Keratinocyte (primary cell): Measurements from ENCODE around the gene EIF4E2. TPM values are rescaled to one million over a fixed set of nuclear protein-coding genes. Genes with fewer than 3 reads are reported as not detected.

Source experiments
- DNase-seq: peaks from one replicate; pipeline ENCODE4 v3.0.0-alpha.2; 2011; ENCODE audit warnings: low read depth, missing footprints, low spot score
- FAIRE-seq: peaks from 2 replicates; lab custom pipeline; 2011; peaks lifted over from hg19 to GRCh38; lab: Jason Lieb, UNC
- H2AFZ ChIP-seq: 2 replicates; pipeline ENCODE4 v1.6.0; 2012; ENCODE audit warnings: low read length, control low read depth, inconsistent platforms; ENCODE audit not compliant: control insufficient read depth
- H3K27ac ChIP-seq: 2 replicates; pipeline ENCODE4 v1.5.1; 2011; ENCODE audit warnings: low read length; ENCODE audit not compliant: control insufficient read depth, insufficient read depth
- H3K27me3 ChIP-seq: 3 replicates; pipeline ENCODE4 v1.6.0; 2011; ENCODE audit warnings: low read length; ENCODE audit not compliant: control insufficient read depth, insufficient read depth; ENCODE audit errors: extremely low read depth
- H3K36me3 ChIP-seq, 2 experiments: 2 replicates in 1 of 2; 3 replicates in 1 of 2; pipeline ENCODE4 v1.5.1; 2011; ENCODE audit warnings: low read length in 2 of 2, mild to moderate bottlenecking in 1 of 2; ENCODE audit not compliant: control insufficient read depth in 2 of 2, insufficient read depth in 2 of 2; ENCODE audit errors: extremely low read depth in 1 of 2
- H3K4me1 ChIP-seq: 3 replicates; pipeline ENCODE4 v1.5.1; 2011; ENCODE audit warnings: low read length; ENCODE audit not compliant: control insufficient read depth, insufficient read depth; ENCODE audit errors: extremely low read depth
- H3K4me2 ChIP-seq: 3 replicates; pipeline ENCODE4 v1.6.0; 2011; ENCODE audit warnings: low read depth, low read length; ENCODE audit not compliant: control insufficient read depth, insufficient read depth; ENCODE audit errors: extremely low read depth
- H3K4me3 ChIP-seq, 3 experiments: fragments of 200-600 bp in 1 of 3; sonication (generic) in 1 of 3; 2 replicates in 2 of 3; 3 replicates in 1 of 3; pipeline ENCODE4 v1.5.1; 2011 to 2016; ENCODE audit warnings: low read length in 3 of 3, mild to moderate bottlenecking in 3 of 3, control low read depth in 2 of 3, inconsistent platforms in 1 of 3, low read depth in 1 of 3, mixed read lengths in 1 of 3, mixed run types in 1 of 3, moderate library complexity in 1 of 3; ENCODE audit not compliant: control insufficient read depth in 2 of 3, insufficient read depth in 2 of 3; ENCODE audit errors: extremely low read depth in 1 of 3
- H3K79me2 ChIP-seq: 2 replicates; pipeline ENCODE4 v1.6.0; 2012; ENCODE audit warnings: low read length; ENCODE audit not compliant: control insufficient read depth, insufficient read depth
- H3K9ac ChIP-seq: 3 replicates; pipeline ENCODE4 v1.6.0; 2011; ENCODE audit warnings: low read length; ENCODE audit not compliant: control insufficient read depth, insufficient read depth; ENCODE audit errors: extremely low read depth
- H3K9me1 ChIP-seq: 3 replicates; pipeline ENCODE4 v1.6.0; 2011; ENCODE audit warnings: low read length; ENCODE audit not compliant: control insufficient read depth, insufficient read depth; ENCODE audit errors: extremely low read depth
- H3K9me3 ChIP-seq: 2 replicates; pipeline ENCODE4 v1.5.1; 2012; ENCODE audit warnings: low read depth, low read length; ENCODE audit not compliant: control insufficient read depth
- H4K20me1 ChIP-seq: 3 replicates; pipeline ENCODE4 v1.6.0; 2011; ENCODE audit warnings: low read length; ENCODE audit not compliant: control insufficient read depth, insufficient read depth; ENCODE audit errors: extremely low read depth
- CTCF ChIP-seq, 3 experiments: IDR thresholded peaks in 1 of 3; conservative IDR thresholded peaks in 1 of 3; optimal IDR thresholded peaks in 1 of 3; 2 replicates in 2 of 3; 3 replicates in 1 of 3; pipeline versions ENCODE3 to v1.5.1; 2011; ENCODE audit warnings: low read length in 3 of 3, mild to moderate bottlenecking in 3 of 3, moderate library complexity in 2 of 3, control low read depth in 1 of 3, inconsistent platforms in 1 of 3; ENCODE audit not compliant: insufficient read depth in 2 of 3; ENCODE audit errors: extremely low read depth in 1 of 3
- EZH2 ChIP-seq: IDR thresholded peaks from one replicate; pipeline ENCODE4 v1.6.1; 2012; ENCODE audit warnings: inconsistent platforms, mild to moderate bottlenecking, low read length, moderate library complexity
- dilution Hi-C: fragments of 300-500 bp; cut with MboI; formaldehyde crosslinking; loops from one replicate; pipeline ENCODE4 v1.7.0; 2020; ENCODE audit warnings: low sequenced_read_pairs; ENCODE audit not compliant: extremely low pct_ligation_motif_present
- polyA plus RNA-seq, 5 experiments: library from polyadenylated mRNA; depleted of rRNA in 3 of 5; stranded (reverse) in 3 of 5; stranded (forward) in 1 of 5; unstranded in 1 of 5; fragments of >200 nt; gene quantifications; 1 replicate in 1 of 5; 2 replicates in 3 of 5; 3 replicates in 1 of 5; pipeline versions ENCODE4 v1.2.1 to v1.2.3, GENCODE V29; 2011 to 2012; ENCODE audit warnings: missing spikeins in 2 of 5, low read depth in 1 of 5, low replicate concordance in 1 of 5

The EIF4E2 gene
- polyA plus RNA-seq, 1 donor (not counting 4 experiments of a cell fraction or from before 2014, with no cell fraction given) = 79.2 TPM

GRCh38 chr2:232541195-232541960 lies 9.1 kb upstream of the EIF4E2 start:
- Histone ChIP-seq H3K4me2 (no peak overlapping the region), H3K9ac (no peak overlapping the region), H3K27me3 (no peaks in the 10 kb centered on the region), H3K36me3 (peaks cover 0 to 8% of the 10 kb centered on the region in 2 experiments), H3K79me2 (no peaks in the 10 kb centered on the region), H3K9me3 (no peaks in the 10 kb centered on the region), H4K20me1 (peaks cover 8% of the 10 kb centered on the region), H3K27ac (no peak overlapping the region), H3K4me3 (no peak overlapping the region), H3K4me1 (peaks cover 3% of the 10 kb centered on the region), H2AFZ (no peak overlapping the region), H3K9me1 (no peaks in the 10 kb centered on the region)
- dilution Hi-C loops = no loop called here
- FAIRE-seq (no peak), DNase-seq (no peak)
- TF ChIP-seq EZH2 (no peak), CTCF (optimal IDR thresholded peaks at IDR 0.05 in 1 of 3, IDR thresholded peaks at IDR 0.05 in 1 of 3, conservative IDR thresholded peaks at IDR 0.05 in 1 of 3; ENCODE audit: extremely low read depth in 1 of 3, insufficient read depth in 2 of 3, low read length in 3 of 3) (no peak)

GRCh38 chr2:232541961-232542714 lies 8.4 kb upstream of the EIF4E2 start:
- FAIRE-seq = no peak
- dilution Hi-C loops = no loop called here
- H4K20me1 ChIP-seq = peaks cover 8% of the 10 kb centered on the region

More at GRCh38 chr2:232541961-232542714, 8.4 kb upstream of the EIF4E2 start:
- H3K27me3 ChIP-seq = no peaks in the 10 kb centered on the region
- H3K9me1 ChIP-seq = no peaks in the 10 kb centered on the region
- H3K9ac ChIP-seq = no peak overlapping the region
- peaks cover 2% of the 10 kb centered on the region for H3K79me2 ChIP-seq
- H2AFZ ChIP-seq = no peak overlapping the region
- TF ChIP-seq CTCF (optimal IDR thresholded peaks at IDR 0.05 in 1 of 3, IDR thresholded peaks at IDR 0.05 in 1 of 3, conservative IDR thresholded peaks at IDR 0.05 in 1 of 3; ENCODE audit: extremely low read depth in 1 of 3, insufficient read depth in 2 of 3, low read length in 3 of 3) (no peak), EZH2 (no peak)
- peaks cover 3% of the 10 kb centered on the region for H3K4me1 ChIP-seq
- H3K9me3 ChIP-seq = no peaks in the 10 kb centered on the region
- H3K4me2 ChIP-seq = no peak overlapping the region
- no peak overlapping the region for H3K27ac ChIP-seq
- no peak for DNase-seq
- H3K36me3 ChIP-seq = peaks cover 0 to 8% of the 10 kb centered on the region in 2 experiments
- no peak overlapping the region for H3K4me3 ChIP-seq
